DMS53 (cell line): ENCODE results near the gene VAV1.
A peak's percentile ranks its signal among the peaks of the same experiment; 100 is the strongest.
"Not testable (repeated sequence)": the region's sequence is repeated elsewhere in the genome, so short reads cannot be mapped to it uniquely, and the experiment has no call there.

Source experiments
- DNase-seq: peaks from one replicate; lab custom pipeline; 2025; lab: John Stamatoyannopoulos, UW

VAV1 gene

GRCh38 chr19:6737284-6737872 is 35.1 kb upstream of the VAV1 start, which contains the start of gene GPR108:
Gene GPR108 (minus strand): TSS chr19:6737580. CDS start chr19:6737576, 4 bp downstream.
- peak; percentile 95 for DNase-seq

DNA sequence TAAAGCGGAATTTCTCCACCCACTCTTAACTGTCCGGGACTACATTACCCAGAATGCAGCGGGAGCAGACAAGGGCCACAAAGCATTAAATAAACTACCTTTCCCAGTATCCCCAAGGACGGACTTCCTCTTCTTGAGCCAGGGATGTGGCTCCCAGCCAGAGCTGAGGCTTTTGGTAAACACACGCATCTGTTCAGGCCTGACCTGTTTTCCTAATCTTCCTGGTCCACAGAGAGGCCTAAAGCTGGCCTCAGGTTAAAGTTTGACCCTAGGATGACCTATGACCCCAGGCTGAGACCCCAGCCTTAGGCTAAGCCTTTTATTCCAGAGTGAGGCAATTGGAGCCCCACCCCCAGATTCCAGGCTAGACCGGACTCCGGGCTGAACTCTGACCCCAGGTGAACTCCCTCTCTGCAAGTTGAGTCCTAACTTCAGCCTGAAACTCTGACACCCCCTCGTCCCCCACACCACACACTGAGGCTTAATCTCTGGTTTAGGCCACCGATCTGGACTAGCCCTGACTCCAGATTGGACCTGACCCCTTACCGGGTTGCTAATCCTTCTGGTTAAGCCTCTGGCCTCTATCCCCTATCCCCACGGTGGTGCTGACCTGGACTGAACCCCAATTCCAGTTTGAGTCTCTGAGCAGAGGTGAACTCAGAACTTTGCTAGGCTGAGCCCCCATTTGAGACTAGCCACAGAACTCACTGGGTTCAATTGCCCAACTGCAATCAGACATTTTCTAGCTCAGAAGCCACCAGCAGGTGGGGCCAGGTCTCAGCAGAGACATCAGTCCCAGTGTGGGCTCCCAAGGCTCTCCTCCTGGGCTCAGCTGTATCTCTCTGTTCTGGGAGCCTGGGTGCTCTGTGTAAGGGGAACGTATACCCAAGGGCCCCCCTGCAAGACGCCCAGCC is 34.4 kb upstream of the VAV1 start:
- DNase-seq: peak; percentile 71

- DNase-seq: peak; percentile 59
These were observed 33.6 kb upstream of the VAV1 start for GRCh38 chr19:6738787-6739389.

GRCh38 chr19:6739390-6739882 is 33.1 kb upstream of the VAV1 start, which contains the start of gene TRIP10:
Gene TRIP10 (plus strand): TSS chr19:6739680. CDS start chr19:6739762, 82 bp downstream.
- DNase-seq: peak; percentile 43

DNA sequence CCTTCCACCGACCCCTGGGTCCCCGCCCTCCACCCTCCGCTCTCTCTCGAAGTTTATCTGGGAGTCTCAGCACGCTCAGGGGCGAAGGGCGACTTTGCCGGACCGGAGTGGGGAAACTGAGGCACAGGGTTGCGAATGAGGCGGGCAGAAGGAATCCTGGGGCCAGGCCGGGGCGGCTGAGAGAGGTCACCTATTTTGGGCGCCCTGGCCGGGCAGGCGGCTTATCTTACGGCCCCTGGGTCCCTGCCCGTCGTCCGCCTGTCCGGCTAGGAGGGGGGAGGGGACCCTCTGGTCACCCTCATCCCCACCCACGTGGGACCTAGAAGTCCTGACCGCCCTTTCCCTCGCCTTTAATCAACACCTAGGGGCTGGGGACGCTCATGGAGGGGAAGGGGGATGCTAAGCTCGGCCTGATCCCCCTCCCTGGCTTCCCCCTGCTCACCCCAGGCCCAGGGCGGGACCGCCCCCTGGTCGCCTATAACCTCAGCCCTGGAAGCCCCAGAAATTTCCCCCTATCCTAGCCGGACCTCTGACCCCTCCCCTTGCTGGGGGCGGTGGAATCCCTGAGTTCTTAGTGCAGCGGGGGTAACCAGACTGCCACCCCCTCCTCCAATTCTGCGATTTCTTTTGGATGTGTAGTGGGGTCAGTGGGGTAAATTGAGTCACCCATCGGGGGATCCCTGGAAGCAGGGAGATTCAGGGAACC is 32.5 kb upstream of the VAV1 start:
- peak; percentile 19 for DNase-seq

- DNase-seq: no peak
These were observed 31.7 kb upstream of the VAV1 start for GRCh38 chr19:6740589-6741343.

DNA sequence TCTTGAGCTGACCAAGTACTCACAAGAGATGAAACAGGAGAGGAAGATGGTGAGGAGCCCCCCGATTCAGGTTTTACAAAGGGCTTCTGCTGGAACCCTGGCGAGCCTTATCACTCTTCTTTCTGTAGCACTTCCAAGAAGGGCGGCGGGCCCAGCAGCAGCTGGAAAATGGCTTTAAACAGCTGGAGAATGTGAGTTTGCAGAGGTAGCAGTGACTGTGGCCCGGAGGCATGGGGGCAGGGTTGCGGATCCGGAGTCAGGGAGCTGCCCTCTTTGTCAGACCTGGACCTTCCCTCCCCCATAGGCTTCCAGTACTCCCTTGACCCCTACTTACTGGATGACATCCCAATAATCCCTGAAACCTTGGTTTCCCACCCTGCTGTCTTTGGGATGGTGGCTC is 29.4 kb upstream of the VAV1 start:
- no peak for DNase-seq

- DNase-seq: no peak
These were observed 28.7 kb upstream of the VAV1 start for GRCh38 chr19:6743714-6744380.

- no peak for DNase-seq
These were observed 27.9 kb upstream of the VAV1 start for GRCh38 chr19:6744381-6745301.

- no peak for DNase-seq
These were observed 26.5 kb upstream of the VAV1 start for GRCh38 chr19:6745965-6746364.

- not testable (repeated sequence) for DNase-seq
These were observed 24.0 kb upstream of the VAV1 start for GRCh38 chr19:6748543-6748942.

GRCh38 chr19:6750062-6750461 is 22.4 kb upstream of the VAV1 start:
- DNase-seq: no peak

DNA sequence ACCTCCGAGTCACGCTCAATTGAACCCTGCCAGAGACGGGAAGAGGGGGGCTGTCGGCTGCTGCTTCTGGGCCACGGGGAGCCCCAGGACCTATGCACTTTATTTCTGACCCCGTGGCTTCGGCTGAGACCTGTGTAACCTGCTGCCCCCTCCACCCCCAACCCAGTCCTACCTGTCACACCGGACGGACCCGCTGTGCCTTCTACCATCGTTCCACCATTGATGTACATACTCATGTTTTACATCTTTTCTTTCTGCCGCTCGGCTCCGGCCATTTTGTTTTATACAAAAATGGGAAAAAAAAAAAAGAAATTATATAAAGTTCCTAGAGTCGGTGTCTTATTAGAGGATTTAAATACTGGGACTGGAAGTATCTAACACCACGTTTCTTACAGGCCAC is 21.3 kb upstream of the VAV1 start:
- DNase-seq: no peak

DNA sequence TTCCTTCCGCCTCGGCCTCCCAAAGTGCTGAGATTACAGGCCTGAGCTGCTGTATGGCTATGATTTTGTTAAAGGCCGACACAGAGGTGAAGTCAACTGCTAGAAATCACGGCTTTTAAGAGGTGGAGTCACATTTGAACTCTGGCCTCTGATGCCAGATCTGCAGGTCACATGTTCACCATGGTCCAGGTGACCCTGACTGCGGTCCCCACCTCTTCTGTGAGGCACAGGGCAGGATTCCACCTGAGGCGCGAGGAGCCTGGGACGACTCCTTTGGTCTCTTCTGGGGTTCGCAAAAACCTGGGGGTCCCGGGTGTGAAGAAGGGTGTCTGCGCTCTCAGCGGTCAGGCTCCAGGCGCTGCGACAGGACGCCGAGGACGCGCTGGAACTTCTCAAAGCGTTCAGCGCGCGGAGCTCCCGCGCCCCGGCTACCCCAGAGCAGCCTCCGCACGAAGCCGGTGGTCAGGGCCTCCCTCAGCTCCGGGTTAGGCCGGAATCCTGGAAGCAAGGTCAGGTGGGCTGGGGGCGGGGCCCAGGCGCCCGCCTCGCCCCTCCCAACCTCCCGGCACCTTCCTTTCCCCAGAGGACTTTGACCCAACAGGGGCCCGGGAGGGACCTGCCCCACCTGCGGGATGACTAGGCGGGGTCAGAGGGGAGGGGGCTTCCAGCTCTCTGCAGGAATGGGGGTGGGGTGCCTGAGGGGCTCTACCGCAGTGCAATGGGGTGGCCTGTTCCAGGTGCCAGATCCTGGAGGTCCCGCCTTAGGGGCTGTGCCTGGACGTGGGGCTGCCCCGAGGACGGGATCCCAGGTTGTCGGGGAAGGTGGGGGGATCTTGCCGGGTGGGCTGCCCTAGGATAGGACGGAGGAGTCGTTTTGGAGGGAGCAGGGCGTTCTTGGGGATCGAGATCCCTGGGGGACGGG is 20.0 kb upstream of the VAV1 start:
- DNase-seq: no peak

DNA sequence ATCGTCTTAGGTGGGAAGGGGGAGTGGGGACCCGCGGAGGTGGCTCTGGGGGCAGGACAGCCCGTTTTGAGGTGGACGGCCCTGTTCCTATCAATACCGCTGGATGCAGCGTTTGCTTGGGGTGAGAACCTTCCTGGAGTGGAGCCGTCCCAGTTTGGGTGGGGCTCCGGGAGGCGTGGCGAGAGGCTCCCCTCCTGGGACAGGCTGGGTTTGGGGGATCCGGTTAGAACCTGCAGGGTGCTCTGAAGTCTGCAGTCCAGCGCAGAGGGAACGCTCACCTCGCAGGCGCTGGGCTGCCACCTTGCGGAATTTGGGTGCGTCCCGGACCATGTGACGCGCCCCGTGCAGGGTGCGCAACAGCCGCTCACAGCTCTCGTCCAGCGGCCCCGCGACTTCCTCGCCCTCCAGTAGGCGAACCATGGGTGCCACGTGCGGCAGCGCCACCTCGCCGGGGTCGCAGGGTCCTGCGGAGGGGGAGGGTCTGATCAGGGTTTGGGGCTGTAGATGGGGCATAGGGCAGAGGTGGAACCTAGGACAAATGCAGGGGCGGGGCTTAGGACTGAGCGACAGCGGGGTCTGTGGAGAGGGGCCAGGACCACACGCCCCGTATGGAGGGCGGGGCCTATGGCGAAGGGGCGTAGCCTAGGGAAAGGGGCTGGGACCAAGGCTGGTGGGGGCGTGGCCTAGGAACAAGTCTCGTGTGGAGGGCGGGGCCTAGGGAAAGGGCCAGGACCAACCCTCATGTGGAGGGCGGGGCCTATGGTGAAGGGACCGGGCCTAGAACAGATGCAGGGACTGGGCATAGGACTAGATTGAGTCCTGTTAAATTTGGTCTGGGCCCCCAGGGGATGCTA is 19.1 kb upstream of the VAV1 start:
- DNase-seq: peak; percentile 18

- DNase-seq: no peak
These were observed 18.4 kb upstream of the VAV1 start for GRCh38 chr19:6754136-6754535.

DNA sequence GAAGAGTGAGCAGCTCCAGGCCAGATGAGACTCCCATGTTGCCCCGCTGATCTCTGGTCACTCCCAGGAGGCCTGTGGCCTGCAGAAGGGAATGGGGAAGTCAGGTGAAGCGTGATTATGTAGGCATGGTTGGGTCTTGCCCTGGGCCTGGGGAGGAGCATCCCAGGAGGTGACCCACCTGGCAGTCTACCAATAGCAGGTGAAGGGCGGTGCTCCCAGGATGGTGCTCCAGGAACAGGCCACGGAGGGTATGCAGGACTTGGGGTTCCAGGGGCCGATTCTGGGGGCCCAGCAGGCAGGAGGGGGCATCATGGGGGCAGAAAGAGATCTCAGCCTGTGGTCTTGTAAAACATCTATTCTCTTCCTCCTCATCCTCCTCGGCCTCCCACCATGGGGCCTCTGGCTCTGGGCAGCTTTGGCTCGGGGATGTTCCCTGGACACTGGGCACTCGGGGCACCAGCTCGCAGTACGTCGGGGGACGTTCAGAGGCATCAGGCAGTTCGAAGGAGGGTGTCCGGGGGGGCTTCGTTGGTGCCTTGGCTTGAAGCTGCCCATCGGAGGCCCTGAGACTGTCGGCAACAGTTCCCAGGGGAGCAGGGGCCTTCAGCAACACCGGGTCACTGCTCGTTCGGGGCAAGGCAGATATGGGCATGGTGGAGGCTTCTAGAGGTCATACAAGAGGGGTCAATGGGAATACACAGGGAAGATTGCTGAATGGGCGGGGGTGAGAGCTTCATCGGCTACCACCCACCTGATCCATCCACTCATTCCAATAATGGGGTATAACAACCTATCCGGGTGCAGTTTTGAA is 17.6 kb upstream of the VAV1 start:
- no peak for DNase-seq
